GM12875 (cell line): ENCODE results near the gene TNIK.
A peak's percentile ranks its signal among the peaks of the same experiment; 100 is the strongest.
"Not testable (repeated sequence)": the region's sequence is repeated elsewhere in the genome, so short reads cannot be mapped to it uniquely, and the experiment has no call there.

Experiments used
- H3K4me3 ChIP-seq: one replicate; pipeline ENCODE4 v1.5.1; 2011; ENCODE audit warnings: low read depth, low read length, control low read depth
- TF ChIP-seq, protein P1 (sequence below): IDR thresholded peaks from 2 replicates; pipeline ENCODE4 v1.5.1; 2011; ENCODE audit warnings: low read depth, mild to moderate bottlenecking, control low read depth, inconsistent platforms, low read length, moderate library complexity, borderline replicate concordance; ENCODE audit not compliant: insufficient read depth

The TNIK gene

DNA sequence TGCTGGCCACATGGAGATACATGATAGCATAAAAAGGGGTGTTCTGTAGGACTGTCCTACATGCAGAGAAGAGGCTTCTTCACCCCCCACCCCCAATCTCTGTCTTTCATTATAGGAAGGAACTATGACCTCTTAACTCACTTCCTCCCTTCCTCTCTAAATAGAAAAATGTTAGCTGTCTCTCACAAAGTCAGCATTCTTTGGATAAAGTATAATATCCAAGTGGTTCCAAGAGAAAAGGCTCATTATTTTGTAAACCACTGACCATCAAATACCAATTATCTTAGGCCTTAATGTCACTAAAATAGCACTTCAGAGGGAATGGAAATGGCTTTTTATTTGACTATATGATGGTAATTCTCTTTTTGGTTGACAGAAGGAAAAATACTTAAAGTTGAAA is 338.4 kb downstream of the TNIK start:
- TF ChIP-seq, protein P1, sequence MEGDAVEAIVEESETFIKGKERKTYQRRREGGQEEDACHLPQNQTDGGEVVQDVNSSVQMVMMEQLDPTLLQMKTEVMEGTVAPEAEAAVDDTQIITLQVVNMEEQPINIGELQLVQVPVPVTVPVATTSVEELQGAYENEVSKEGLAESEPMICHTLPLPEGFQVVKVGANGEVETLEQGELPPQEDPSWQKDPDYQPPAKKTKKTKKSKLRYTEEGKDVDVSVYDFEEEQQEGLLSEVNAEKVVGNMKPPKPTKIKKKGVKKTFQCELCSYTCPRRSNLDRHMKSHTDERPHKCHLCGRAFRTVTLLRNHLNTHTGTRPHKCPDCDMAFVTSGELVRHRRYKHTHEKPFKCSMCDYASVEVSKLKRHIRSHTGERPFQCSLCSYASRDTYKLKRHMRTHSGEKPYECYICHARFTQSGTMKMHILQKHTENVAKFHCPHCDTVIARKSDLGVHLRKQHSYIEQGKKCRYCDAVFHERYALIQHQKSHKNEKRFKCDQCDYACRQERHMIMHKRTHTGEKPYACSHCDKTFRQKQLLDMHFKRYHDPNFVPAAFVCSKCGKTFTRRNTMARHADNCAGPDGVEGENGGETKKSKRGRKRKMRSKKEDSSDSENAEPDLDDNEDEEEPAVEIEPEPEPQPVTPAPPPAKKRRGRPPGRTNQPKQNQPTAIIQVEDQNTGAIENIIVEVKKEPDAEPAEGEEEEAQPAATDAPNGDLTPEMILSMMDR, result no peak
- no peak overlapping the region for H3K4me3 ChIP-seq

DNA sequence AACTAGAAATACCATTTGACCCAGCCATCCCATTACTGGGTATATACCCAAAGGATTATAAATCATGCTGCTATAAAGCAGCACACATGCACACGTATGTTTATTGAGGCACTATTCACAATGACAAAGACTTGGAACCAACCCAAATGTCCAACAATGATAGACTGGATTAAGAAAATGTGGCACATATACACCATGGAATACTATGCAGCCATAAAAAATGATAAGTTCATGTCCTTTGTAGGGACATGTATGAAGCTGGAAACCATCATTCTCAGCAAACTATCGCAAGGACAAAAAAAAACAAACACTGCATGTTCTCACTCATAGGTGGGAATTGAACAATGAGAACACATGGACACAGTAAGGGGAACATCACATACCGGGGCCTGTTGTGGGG is 340.8 kb downstream of the TNIK start:
- H3K4me3 ChIP-seq, result not testable (repeated sequence)

DNA sequence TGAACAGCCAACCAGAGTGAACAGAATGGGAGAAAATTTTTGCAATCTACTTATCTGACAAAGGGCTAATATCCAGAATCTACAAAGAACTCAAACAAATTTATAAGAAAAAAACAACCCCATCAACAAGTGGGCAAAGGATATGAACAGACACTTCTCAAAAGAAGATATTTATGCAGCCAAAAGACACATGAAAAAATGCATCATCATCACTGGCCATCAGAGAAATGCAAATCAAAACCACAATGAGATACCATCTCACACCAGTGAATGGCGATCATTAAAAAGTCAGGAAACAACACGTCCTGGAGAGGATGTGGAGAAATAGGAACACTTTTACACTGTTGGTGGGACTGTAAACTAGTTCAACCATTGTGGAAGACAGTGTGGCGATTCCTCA is 341.2 kb downstream of the TNIK start:
- not testable (repeated sequence) for H3K4me3 ChIP-seq

DNA sequence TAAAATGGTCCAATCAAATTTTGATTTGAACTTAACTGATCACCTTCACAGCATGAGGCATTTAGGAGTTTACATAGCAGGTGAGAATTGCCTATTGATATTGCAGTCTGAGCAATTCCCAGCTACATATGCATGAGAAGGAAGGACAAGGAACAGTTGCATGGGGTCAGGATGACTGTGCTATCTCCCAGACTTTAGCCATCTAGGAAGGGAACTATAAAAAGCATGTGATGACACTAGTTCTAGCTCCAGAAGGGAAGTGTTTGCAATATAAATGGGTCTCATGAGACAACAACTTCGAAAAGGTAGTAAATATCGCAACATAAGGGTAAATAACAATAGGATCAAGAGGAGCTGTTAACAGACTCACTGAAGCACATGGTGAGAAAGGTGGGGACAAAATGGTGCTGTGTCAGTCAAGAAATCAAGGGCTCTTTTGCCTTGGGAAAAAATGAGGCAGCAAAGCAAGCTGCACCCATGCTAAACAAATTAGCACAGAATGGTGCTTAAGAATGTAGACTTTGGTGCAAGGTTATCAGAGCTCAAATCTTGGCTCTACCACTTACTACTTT is 343.3 kb downstream of the TNIK start:
- TF ChIP-seq, protein P1, result no peak

DNA sequence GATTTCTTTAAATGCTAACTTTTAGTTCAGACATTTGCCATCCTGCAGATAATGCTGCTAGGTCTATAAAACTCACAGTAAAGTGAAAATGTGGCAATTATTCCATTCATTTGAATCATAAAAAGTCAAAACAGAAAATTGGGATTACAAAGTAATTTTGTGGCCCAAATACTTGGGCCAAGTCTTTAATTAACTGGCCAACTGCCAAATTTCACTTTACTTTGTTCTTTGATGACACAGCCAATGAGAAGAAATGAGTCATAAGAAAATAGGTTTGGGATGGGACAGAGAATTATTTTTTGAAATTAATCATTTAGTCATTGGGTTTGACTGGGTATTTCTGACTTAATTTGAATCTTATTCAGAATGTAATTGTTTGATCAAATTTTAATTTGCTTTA is 343.8 kb downstream of the TNIK start:
- TF ChIP-seq, protein P1, result no peak

More for the DNA sequence above, 343.3 kb downstream of the TNIK start:
- no peak overlapping the region for H3K4me3 ChIP-seq

DNA sequence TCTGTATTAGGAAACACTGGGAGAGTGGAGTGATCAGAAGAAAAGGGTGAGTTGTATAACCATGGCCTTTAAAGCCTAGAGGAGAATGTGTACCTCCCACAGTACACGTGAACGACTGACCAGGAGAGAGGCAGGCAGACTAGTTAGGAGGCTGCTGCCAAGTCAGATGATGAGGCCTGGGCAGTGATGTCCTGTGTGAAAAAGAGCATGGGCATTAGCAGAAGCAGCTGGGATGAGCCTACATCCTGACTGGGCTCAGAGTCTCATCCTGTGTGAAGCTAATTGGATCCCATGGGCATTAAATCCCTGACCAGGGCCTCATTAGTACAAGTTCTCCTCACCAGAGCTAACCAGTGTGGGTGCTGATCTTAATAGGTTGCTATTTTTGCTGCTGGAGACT is 344.5 kb downstream of the TNIK start:
- TF ChIP-seq, protein P1, result no peak
- no peak overlapping the region for H3K4me3 ChIP-seq

More for the DNA sequence above, 343.8 kb downstream of the TNIK start:
- no peak overlapping the region for H3K4me3 ChIP-seq

DNA sequence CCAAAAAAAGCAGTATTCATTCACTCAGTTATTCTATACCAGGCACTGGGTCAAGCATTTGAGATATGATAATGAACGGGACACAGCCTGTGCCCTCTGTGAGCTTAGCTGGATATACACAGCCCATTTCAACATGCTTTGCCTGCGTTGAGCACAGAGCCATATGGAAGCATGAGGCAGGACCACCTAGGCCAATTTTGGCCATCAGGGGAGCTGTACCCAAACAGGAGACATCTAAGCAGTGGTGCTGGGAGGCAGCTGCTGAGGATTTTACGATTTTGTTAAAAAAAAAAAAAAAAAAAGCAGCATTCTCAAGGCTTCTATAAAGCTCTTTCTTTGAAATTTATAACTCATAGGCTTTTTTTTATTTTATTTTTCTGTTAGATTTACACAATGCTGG is 346.5 kb downstream of the TNIK start:
- TF ChIP-seq, protein P1, result peak; percentile 9; the same call in 1 of the 2 replicates
- no peak overlapping the region for H3K4me3 ChIP-seq

DNA sequence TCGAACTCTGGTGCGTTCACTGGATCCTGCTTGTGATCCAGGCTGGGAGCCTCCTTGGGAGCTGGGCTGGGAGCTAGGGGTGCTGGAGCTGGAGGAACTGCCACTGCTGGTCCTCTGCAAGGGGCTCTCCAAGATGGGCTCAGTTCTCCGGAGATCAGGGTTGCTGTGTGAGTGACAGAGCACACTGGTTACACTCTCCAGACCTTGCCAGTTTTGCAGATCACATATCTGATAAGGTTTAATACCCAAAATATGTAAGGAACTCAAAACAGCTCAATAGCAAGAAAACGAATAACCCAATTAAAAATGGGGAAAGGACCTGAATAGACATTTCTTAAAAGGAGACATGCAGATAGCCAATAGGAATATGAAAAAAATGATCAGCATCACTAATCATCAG is 349.5 kb downstream of the TNIK start:
- no peak overlapping the region for H3K4me3 ChIP-seq
- TF ChIP-seq, protein P1, result no peak
